ENCODE data around the gene IL22.

IL22 gene

DNA sequence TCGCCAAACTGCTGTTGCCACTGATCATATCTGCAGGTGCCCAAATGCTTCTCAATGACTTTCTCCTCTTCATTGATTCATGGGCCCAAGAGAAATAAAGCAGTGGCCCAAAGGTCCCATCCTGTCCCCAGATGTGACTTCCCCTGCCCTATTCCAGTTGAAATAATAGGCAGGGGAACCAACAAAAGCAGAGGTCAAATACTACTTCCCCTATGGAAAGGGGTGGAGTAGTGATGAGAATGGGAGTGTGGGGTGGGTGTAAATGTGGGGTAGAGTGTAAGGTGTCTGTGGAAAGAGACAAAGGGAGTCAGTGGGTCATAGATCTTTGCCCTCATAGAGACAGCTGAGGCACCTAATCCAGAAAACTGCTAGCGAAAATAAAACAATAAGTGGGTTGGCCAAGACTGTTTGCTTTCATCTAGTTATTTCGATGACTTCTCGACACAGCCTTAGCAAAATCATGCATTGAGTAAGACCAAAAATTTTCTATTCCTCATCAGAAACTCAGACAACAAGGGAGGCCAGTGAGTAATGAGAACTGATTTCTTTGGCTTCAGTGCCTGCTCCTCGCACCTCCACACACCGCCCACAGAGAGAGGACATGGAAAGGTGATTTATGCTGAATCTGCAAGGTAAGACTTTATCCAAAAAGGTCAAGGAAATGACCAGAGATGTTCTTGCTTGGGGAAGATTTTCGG is 10.9 kb upstream of the IL22 start:
- no peak for DNase-seq (ENCODE audit: low read depth, low spot score)

DNA sequence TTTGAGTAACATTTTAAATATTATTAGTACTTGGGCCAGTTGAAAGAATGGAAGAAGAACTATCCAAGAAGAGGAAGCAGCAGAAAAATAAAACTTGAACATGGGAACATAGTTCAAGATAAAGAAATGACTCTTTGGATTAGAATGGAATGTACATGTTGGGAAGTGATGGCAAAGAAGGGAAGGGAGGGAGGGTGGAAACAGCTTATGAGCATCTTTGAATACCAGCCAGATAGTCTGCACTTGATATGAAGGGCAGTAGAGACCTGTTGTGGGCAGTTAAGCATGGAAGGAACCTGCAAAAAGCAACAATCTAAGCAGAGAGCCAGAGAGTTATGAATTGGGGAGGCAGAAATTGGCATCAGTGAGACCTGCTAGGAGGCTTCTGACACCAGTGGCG is 10.0 kb upstream of the IL22 start:
- DNase-seq (ENCODE audit: low read depth, low spot score) = no peak

DNA sequence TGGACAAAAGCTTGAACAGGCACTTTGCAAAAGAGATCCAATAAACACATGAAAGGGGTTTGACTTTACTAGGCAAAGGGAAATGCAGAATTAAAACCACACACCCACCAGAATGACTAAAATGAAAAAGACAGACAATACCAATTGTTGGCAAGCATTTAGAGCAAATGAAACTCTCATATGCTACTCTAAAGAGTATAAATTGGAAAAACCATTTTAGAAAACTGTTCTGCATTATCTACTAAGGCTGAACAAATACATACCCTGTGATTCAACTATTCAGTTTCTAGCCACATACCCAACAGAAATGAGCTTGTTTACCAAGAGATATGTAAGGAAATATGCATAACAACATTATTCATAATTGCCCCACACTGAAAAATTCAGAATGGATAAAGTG is 8.5 kb upstream of the IL22 start:
- no peak for DNase-seq (ENCODE audit: low read depth, low spot score)

DNA sequence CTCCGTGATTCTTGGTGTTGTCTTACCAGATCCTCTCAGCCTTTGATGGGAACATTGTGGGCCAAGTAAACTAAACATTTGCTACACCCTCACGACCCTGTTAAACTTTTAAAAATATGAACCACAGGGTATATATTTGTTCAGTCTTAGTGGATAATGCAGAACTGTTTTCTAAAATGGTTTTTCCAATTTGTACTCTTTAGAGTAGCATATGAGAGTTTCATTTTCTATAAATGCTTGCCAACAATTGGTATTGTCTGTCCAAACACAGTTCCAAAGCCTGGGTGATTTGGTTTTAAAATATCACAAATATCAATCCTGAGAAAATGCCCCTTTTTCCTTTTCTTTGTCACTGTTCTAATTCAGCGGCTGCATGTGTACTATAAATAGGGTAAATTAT is 6.7 kb upstream of the IL22 start:
- DNase-seq (ENCODE audit: low read depth, low spot score) = no peak

DNA sequence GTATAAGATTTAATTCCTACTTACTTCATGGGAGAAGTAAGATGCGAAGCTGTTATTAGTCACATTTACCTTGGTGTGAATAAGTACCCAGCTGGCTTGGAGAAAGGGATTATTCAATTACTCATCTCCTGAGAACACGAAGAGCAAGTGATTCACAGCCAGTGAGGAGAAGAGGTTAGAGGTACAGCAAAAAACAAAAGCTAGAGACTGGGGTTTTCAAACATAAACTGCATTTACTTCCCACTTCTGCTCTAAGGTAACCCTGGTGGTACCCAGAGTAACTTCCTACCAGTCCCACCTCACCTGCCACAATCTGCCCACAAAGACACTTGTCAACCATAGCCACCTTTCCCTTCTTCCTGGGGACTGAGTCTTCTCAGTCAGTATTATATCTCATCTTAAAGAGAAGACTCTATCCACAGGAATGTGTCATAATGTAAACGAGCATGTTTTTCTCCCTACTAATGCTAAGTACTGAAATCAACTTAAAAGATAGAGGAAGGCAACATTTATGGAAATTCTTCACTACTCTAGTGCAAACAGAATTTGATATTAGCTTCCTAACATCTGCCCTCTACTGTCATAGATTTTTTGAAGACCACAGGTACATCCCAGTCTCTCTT is 6.0 kb upstream of the IL22 start:
- DNase-seq (ENCODE audit: low read depth, low spot score) = no peak

DNA sequence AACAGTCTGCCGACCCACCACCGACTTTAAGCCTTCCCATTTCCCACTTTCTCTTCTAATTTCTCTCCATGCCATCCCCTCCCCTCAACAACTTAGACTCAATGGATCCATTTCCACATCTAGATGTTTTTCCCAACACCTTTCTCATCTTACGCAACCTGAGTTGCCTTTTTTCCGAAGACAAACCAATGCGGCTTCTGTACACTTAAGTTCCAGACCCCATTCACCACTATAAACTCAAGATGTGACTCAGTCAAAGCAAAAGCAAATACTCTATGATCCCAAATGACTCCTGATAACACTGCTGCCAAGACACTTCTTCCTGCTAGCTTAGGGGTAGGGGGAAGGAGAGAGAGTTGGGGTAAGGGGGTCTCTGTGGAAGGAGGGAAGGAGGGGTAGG is 1.3 kb downstream of the IL22 start:
- no peak for DNase-seq (ENCODE audit: low read depth, low spot score)

DNA sequence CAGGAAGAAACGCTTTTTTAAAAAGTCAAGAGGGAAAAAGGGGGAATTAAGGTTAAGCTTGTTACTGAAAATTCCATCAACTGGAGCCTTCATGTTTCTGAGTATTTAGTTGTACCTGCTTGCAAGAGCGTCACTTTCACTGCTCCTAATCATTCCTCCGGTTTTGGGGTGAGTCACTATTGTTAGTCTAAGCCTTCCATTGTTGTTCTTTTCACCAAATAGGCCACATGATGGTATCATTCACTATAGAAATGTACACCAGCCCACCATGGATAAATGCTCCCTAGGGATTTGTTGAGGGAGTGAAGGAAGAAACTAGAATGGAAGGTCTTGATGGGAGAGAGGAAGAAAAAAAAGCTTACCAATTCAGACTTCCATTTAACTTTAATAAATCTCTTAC is 3.0 kb downstream of the IL22 start:
- DNase-seq (ENCODE audit: low read depth, low spot score) = no peak

DNA sequence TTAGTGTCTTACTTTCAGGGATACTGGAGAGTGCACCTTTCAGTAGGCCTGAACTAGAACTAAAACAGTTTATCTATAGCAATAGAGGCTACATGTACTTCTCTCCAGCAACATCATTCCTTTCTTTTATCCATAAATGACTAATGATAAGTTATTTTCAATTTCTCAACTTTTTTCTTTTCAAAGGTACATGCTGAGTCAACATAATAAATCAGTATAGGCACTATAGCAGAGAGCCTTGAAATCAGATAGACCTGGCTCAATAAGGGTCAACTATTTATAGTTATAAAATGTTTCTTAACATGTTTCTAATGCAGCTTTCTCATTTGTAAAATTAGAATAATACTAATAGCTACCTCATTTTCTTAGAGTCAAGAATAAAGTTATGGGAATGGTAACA is 5.6 kb downstream of the IL22 start:
- no peak for DNase-seq (ENCODE audit: low read depth, low spot score)

DNA sequence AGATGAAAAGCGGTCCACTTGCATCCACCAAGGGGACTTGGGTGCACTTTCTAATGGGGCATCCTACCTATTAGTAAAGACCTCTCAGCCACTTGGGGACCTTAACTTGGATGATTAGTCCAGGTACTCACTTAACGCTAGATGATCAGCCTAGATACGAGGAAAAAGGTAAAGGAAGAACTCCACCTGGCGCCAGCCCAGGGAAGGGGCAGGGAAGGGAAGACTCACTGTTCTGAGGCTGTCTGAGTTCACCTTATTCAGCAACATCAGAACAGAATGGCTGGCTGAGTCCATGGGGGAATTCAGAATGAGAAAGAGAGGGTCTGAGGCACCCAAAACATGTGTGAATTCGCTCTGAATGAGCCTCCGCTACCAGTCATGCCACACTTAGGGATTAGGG is 7.1 kb downstream of the IL22 start:
- DNase-seq (ENCODE audit: low read depth, low spot score) = no peak

DNA sequence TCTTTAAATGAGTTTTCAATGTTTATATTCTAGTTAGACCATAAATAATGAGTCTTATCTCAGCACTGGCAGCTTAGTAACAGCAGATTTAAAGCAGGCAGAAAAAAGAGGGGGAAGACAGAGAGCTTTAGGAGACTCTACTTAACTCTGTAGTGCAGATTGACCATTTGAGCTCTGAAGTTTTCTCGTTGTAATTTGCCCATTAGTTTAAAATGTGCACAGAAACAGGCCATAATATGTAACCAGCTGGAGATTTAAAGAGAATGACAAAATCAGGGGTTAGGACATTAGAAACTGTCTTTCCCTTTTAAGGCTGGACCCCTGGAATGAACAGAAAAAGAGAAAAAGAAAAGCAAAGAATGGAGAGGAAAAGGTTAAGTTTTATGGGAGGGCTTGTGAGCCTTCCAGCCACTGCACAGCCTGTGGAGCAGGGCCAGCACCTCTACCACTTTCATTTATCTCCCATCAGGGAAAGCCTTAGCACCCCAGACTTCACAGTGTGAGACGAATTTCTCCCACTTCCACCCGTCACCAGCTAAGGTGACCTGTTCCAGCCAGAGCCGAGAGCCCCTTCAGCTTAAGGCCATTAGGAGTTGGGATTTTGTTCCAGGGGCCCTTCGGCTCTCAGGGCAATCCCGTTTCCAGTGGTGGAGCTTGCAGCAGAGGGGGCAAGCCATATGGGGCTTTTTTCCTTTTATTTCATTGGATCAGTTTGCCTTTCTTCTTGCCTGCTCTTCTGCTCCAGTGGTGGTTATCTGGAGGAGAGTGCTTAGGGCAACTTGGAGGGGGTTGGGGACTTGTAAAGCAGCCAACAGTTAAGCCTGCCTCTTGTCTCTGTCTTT is 8.0 kb downstream of the IL22 start:
- DNase-seq (ENCODE audit: low read depth, low spot score) = no peak

DNA sequence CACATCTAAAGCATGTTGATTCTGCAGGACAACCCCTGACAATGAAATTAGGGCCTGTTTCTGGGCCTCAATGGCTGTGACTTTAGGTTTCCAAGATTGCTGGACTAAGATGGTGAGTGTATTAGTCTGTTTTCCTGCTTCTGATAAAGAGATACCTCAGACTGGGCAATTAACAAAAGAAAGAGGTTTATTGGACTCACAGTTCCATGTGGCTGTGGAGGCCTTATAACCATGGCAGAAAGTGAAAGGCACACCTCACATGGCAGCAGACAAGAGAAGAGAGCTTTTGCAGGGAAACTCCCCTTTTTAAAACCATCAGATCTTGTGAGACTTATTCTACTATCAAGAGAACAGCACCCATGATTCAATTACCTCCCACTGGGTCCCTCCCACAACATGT is 10.6 kb downstream of the IL22 start:
- DNase-seq (ENCODE audit: low read depth, low spot score) = no peak

DNA sequence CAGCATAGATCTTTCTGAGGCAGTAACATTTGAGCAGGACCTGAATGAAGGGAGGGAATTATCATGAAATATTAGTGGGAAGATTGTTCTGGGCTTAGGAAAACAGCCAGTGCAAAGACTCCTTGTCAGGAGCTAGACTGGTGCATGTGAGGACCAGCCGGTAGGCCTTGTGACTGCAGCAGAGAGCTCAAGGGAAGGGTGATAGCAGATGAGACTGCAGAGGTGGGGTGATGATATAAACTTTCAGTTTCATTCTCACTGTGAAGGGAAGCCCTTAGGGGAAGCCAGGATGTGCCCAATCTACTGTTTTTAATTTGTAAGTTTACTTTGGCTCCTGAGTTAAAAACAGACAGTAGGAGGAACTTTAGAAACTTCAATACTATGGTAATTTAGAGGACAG is 12.4 kb downstream of the IL22 start:
- no peak for DNase-seq (ENCODE audit: low read depth, low spot score)

DNA sequence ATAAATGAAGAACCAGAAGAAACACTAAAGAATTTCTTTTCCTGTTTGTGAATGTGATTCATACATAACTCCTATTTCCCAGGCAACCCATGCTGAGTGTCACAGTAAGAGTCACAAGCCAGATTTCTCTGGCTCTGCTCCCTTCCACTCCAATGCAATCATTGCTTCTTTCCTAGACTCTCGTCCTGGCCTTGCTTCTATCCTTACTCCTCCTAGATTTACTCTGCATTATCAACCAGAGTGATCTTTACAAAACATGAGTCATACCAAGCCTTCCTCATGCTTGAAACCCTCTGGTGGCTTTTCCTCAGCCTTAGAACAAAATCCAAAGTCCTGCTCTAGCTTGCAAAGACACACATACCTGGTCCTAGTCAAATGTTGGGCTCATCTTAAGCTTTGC is 13.3 kb downstream of the IL22 start:
- no peak for DNase-seq (ENCODE audit: low read depth, low spot score)

DNA sequence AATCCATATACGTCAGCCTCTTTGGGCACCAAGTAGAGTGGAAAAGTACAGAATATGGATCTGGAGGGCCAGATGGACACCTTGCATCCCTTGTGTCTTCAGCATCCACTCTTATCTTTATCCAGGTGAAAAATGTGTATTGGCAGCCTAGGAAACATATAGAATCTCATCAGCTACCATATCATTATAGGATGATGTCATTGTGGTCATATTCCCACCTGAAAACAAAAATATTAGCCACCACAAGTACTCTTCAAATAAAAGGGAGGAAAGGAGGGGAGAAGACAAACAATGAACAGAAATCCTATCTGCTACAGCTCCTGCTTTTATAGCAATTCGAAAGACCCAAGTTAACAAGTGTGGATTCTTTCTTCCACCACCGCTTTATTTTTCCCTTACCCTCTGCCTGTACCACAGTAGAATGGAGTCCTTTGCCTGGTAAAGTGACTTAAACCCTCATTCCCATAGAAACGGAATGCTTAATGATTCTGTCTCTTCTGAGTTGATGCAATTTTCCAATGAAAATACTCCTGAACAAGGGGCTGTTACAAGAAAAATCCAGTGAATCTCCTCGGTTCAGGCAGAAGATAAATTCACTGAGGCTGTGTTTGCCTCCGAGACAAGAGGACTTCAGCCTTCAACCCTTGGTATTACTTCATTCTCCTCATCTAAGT is 14.0 kb downstream of the IL22 start:
- DNase-seq (ENCODE audit: low read depth, low spot score) = no peak

DNA sequence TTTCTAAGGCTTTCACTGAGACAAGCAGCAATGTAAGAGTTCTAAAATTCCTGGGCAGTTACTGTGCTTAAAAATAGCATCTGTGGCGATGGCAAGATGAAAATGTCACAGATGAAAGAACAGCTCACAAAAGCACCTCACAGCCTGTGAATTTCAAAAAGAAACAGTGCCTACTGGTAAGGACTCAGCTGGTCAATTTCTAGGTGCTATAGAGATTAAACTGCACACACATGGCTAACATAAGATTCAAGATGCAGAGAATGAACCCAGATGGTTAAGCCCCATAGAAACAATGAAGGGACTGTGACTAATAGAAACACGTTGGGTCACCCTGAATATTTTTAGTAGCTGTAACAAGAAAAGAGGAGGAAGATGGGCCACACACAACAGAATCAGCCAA is 15.8 kb downstream of the IL22 start:
- DNase-seq (ENCODE audit: low read depth, low spot score) = no peak

DNA sequence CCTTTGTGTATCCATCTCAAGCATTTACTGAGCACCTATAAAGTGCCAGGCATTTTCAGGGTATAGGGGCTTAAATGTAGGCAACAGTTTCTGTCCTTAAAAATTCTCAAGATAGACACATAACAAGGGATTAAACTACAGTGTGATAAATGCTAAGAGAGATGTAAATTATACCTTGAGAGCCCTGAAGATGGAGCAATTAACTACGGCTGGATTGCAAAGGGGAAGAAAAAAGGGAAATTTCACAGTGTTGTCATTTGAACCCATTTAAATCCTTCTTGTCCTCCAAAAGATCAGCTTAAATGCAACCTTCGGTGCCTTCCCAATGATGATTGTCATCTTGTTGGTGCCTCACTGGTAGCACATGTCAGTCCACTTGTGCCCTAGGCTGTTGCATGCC is 16.3 kb downstream of the IL22 start:
- no peak for DNase-seq (ENCODE audit: low read depth, low spot score)

DNA sequence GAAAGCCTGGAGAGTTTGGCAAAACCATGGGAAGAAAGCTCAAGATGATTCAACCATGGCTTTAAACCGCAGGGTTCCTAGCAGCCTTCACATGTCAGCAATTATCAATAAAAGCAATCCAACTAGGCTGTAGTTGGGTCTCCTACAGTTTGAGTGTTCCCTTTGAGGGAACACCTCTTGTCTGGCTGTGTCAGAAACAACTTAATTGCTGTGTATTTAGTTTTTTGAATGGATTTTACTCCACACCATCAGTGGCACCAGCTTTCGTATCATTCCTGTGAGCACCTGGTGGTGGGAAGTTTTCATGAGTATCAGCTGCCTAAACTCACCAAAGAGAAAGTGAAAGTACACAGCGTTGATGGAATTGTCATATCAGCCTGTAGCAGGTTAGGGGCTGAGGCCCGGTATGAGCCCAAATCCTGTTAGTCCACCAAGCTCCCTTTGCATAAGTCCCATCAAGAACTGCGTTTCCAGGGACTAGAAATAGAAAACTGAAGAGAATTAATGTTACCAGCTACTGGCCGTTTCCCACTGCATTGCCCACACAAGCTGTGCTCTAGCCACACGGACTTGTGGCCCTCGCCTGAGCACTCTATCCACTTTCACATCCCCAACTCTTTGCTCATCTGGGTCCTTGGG is 16.9 kb downstream of the IL22 start:
- DNase-seq (ENCODE audit: low read depth, low spot score) = no peak

DNA sequence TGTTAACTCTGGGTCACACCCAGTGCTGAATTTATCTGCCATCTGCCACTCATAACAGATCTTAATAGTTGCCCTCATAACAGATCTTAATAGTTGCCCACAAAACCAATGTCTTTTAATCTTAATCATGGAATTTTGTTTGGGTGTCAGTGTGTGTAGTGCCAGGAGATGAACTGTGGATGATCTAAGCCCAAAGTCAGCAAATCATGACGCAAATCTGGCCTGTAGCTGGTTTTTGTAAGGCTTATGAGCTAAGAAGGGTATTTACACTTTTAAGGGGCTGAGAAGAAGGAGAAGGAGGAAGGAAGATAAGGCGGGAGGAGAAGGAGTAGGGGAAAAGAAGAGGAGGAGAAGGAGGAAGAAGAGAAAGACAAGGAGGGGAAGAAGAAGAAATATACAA is 17.8 kb downstream of the IL22 start:
- DNase-seq (ENCODE audit: low read depth, low spot score) = no peak

DNA sequence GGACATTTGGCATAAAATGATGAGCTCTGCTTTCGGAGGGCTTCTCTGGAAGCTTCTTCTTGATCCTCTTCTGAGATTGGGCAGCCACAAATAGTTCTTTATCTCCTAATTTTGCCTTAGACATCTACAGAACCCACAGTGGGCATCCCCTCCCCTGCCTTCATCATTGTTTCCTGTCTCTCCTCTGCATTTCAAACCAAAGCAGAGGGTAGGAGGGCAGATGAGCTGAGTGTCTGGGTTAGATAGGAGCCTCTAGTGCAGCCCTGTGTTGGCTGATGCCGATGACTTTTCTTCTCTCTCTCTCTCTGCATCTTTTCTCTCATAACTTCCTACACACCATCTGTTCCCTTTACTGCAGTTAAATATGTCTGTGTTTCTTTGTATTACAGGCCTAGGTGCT is 19.3 kb downstream of the IL22 start:
- no peak for DNase-seq (ENCODE audit: low read depth, low spot score)

DNA sequence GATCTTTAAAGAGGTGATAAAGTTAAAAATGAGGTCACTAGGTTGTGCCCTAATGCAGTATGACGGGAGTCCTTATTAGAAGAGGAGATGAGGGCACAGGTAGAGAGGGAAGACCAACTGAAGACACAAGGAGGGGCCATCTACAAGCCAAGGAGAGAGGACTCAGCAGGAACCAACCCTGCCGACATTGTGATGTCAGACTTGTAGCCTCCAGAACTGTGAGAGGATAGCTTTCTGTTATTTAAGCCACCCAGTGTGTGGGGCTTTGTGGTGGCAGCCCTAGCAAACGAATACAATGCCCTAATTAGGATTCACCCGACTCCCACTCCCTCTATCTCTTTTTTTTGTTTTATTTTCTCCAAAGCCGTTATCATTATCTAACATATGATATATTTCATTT is 19.9 kb downstream of the IL22 start:
- DNase-seq (ENCODE audit: low read depth, low spot score) = no peak

DNA sequence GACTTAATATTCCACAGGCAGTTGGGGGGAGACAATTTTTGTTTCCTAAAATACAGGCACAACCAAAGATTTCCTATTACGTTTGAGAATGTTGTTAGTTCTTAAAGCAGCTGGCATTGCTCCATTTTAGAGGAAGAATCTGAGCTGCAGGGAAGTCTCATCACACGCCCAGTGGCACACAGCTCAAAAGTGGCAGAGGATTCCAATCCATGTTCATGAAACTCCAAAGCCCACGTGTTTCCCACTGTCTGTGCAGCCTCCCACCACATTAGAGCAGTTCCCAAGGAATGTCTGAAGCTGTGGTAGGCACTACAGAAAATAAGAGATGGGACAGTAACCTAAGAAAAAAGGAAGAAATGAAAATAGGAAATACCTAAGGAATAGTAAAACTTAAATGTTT is 21.7 kb downstream of the IL22 start:
- DNase-seq (ENCODE audit: low read depth, low spot score) = no peak

DNA sequence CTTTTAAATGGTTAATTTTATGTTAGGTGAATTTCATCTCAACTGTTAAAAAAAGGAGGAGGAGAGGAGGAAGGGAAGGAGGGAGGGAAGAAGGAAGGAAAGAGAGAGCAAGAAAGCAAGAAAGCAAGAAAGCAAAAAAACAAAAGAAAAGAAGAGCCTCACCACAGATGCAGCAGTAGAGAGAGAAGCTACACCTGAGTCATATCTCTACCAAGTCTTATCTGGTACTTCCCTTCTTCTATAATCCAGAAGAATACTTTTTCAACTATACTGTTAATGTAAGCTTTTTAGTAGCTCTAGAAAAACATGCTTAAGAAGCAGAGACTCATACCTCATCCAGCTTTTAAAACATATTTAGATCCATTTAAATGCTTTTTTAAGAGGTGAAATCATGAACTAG is 22.2 kb downstream of the IL22 start:
- no peak for DNase-seq (ENCODE audit: low read depth, low spot score)
